HepG2 (cell line): ENCODE measurements around the gene TXNDC2. TPM values are rescaled to one million over a fixed set of nuclear protein-coding genes. Genes with fewer than 3 reads are reported as not detected.

Experiments
- ASH2L ChIP-seq: fragments of 300-600, 200-600 bp; sonication (generic); IDR thresholded peaks from 2 replicates; pipeline ENCODE4 v1.7.0; 2017; ENCODE audit warnings: low read depth, mild to moderate bottlenecking, moderate library complexity, mixed read lengths, low read length; ENCODE audit not compliant: insufficient read length
- GLI4 ChIP-seq: sonication (generic); formaldehyde crosslinking; IDR thresholded peaks from 2 replicates; pipeline ENCODE4 v1.5.1; 2020; ENCODE audit warnings: missing genetic modification reagents, mild to moderate bottlenecking, moderate library complexity, borderline replicate concordance
- HNF4A ChIP-seq: sonication (generic); formaldehyde crosslinking; IDR thresholded peaks from 2 replicates; pipeline ENCODE4 v1.4.0; 2020; ENCODE audit warnings: missing genetic modification reagents
- ISL2 ChIP-seq: sonication (generic); formaldehyde crosslinking; IDR thresholded peaks from 2 replicates; pipeline ENCODE4 v1.5.0; 2020; ENCODE audit warnings: missing genetic modification reagents
- KDM1A ChIP-seq: IDR thresholded peaks from 2 replicates; pipeline ENCODE4 v1.6.1; 2016; ENCODE audit warnings: missing compliant biosample characterization
- KDM3A ChIP-seq: IDR thresholded peaks from 2 replicates; pipeline ENCODE4 v1.6.1; 2018; ENCODE audit warnings: low read depth, missing compliant biosample characterization
- MBD4 ChIP-seq: IDR thresholded peaks from 2 replicates; pipeline ENCODE4 v1.6.1; 2012; ENCODE audit warnings: low read length, inconsistent platforms, borderline replicate concordance
- MXD4 ChIP-seq: IDR thresholded peaks from 2 replicates; pipeline ENCODE4 v1.6.1; 2016; ENCODE audit warnings: mild to moderate bottlenecking, missing biosample characterization, missing genetic modification reagents
- NR2C2 ChIP-seq: sonication (generic); formaldehyde crosslinking; IDR thresholded peaks from 2 replicates; pipeline ENCODE4 v1.4.0; 2020; ENCODE audit warnings: missing genetic modification reagents, mild to moderate bottlenecking, moderate library complexity, borderline replicate concordance
- RFX1 ChIP-seq: fragments of 450-650 bp; IDR thresholded peaks from 2 replicates; pipeline ENCODE4 v1.6.1; 2017
- SPEN ChIP-seq: sonication (generic); formaldehyde crosslinking; IDR thresholded peaks from 2 replicates; pipeline ENCODE4 v1.5.1; 2020; ENCODE audit warnings: low read depth, mild to moderate bottlenecking, missing genetic modification reagents
- TGIF2 ChIP-seq: IDR thresholded peaks from 2 replicates; pipeline ENCODE4 v1.6.1; 2016; ENCODE audit warnings: control low read depth, missing compliant biosample characterization
- ZNF10 ChIP-seq: sonication (generic); formaldehyde crosslinking; IDR thresholded peaks from 2 replicates; pipeline ENCODE4 v1.4.0; 2020; ENCODE audit warnings: mild to moderate bottlenecking, low read depth, missing genetic modification reagents, borderline replicate concordance
- ZNF20 ChIP-seq: sonication (generic); formaldehyde crosslinking; IDR thresholded peaks from 2 replicates; pipeline ENCODE4 v1.4.0; 2020; ENCODE audit warnings: mild to moderate bottlenecking, moderate library complexity, missing genetic modification reagents
- ZNF256 ChIP-seq: sonication (generic); formaldehyde crosslinking; conservative IDR thresholded peaks from 2 replicates; pipeline ENCODE4 v1.4.0; 2020; ENCODE audit warnings: missing genetic modification reagents
- ZNF350 ChIP-seq: sonication (generic); formaldehyde crosslinking; IDR thresholded peaks from 2 replicates; pipeline ENCODE4 v1.4.0; 2020; ENCODE audit warnings: mild to moderate bottlenecking, low read depth, missing genetic modification reagents, borderline replicate concordance
- ZSCAN25 ChIP-seq: sonication (generic); formaldehyde crosslinking; IDR thresholded peaks from 2 replicates; pipeline ENCODE4 v1.8.0; 2022; ENCODE audit warnings: mild to moderate bottlenecking, missing genetic modification reagents
- polyA plus RNA-seq, 8 experiments: library from polyadenylated mRNA; depleted of rRNA in 3 of 8; stranded (reverse) in 7 of 8; unstranded in 1 of 8; fragments of >200 nt; fragmentation: Illumina TruSeq in 4 of 8; extraction: Trizol in 4 of 8; gene quantifications; 2 replicates each; pipeline versions ENCODE4 v1.2.1 to v1.2.3, GENCODE V29; 2011 to 2016; ENCODE audit warnings: low read depth in 4 of 8, missing spikeins in 1 of 8, mixed read lengths in 1 of 8; ENCODE audit not compliant: insufficient read depth in 1 of 8
- total RNA-seq, 5 experiments: library from RNA; depleted of rRNA; stranded (reverse); fragments of >200 nt; fragmentation: Illumina TruSeq; extraction: Trizol; gene quantifications; 2 replicates each; pipeline ENCODE4 v1.2.3, GENCODE V29; 2016; ENCODE audit warnings: low read depth in 1 of 5
- TF ChIP-seq, protein P1 (sequence below): IDR thresholded peaks from 2 replicates; pipeline ENCODE4 v1.6.1; 2016; ENCODE audit warnings: mild to moderate bottlenecking
- TF ChIP-seq, protein P2 (sequence below): sonication (generic); formaldehyde crosslinking; IDR thresholded peaks from 2 replicates; pipeline ENCODE4 v1.4.0; 2020; ENCODE audit warnings: mild to moderate bottlenecking, missing genetic modification reagents
- TF ChIP-seq, protein P3 (sequence below): sonication (generic); formaldehyde crosslinking; IDR thresholded peaks from 2 replicates; pipeline ENCODE4 v1.5.1; 2020; ENCODE audit warnings: missing genetic modification reagents, mild to moderate bottlenecking, borderline replicate concordance
- TF ChIP-seq, protein P4 (sequence below): sonication (generic); formaldehyde crosslinking; IDR thresholded peaks from 2 replicates; pipeline ENCODE4 v1.5.0; 2020; ENCODE audit warnings: mild to moderate bottlenecking, missing genetic modification reagents, borderline replicate concordance

Gene TXNDC2
- total and polyA plus RNA-seq, 2 of the 13 experiments (the other 11 are each of a cell fraction or from before 2014, with no cell fraction given) = not detected

DNA sequence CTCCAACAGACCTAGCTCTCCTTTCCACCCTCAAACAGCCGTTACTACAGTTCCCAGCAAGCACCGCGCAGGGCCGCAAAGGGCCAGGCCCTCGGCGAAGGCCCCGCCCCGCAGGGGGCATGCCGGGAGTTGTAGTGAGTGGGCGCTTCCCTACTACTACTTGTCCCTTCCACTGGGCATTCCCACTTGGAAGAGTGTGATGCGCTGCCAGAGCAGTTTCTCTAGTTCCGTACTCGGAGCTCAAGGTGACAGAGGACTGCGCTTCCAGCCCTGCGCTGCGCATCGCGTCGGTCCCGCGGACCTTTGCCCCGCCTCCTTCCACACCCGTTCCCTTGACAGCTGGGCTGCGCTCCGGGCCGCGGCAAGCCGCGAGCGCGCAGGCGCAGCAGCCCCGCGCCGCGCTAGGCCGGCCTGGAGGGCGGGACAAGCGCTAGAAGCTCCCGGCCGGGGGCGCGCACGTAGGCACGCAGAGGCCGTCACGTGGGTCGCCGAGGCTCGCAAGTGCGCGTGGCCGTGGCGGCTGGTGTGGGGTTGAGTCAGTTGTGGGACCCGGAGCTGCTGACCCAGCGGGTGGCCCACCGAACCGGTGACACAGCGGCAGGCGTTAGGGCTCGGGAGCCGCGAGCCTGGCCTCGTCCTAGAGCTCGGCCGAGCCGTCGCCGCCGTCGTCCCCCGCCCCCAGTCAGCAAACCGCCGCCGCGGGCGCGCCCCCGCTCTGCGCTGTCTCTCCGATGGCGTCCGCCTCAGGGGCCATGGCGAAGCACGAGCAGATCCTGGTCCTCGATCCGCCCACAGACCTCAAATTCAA, 28.0 kb downstream of the TXNDC2 start, which contains the start of gene VAPA (continued):
- TF ChIP-seq, protein P1, sequence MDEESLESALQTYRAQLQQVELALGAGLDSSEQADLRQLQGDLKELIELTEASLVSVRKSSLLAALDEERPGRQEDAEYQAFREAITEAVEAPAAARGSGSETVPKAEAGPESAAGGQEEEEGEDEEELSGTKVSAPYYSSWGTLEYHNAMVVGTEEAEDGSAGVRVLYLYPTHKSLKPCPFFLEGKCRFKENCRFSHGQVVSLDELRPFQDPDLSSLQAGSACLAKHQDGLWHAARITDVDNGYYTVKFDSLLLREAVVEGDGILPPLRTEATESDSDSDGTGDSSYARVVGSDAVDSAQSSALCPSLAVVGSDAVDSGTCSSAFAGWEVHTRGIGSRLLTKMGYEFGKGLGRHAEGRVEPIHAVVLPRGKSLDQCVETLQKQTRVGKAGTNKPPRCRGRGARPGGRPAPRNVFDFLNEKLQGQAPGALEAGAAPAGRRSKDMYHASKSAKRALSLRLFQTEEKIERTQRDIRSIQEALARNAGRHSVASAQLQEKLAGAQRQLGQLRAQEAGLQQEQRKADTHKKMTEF (CRISPR knock-in tag) = peak; percentile 58; the same call in 1 of the 2 replicates
- TF ChIP-seq, protein P2, sequence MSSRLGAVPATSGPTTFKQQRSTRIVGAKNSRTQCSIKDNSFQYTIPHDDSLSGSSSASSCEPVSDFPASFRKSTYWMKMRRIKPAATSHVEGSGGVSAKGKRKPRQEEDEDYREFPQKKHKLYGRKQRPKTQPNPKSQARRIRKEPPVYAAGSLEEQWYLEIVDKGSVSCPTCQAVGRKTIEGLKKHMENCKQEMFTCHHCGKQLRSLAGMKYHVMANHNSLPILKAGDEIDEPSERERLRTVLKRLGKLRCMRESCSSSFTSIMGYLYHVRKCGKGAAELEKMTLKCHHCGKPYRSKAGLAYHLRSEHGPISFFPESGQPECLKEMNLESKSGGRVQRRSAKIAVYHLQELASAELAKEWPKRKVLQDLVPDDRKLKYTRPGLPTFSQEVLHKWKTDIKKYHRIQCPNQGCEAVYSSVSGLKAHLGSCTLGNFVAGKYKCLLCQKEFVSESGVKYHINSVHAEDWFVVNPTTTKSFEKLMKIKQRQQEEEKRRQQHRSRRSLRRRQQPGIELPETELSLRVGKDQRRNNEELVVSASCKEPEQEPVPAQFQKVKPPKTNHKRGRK = no peak
- TF ChIP-seq MXD4 (CRISPR knock-in tag) (peak; percentile 29), ASH2L (peak; percentile 93), ZNF20 (no peak), MBD4 (no peak), KDM3A (CRISPR knock-in tag) (no peak), ZNF350 (CRISPR knock-in tag) (peak; percentile 52; the same call in 1 of the 2 replicates), KDM1A (CRISPR knock-in tag) (no peak), RFX1 (peak; percentile 72; the same call in 1 of the 2 replicates), SPEN (CRISPR knock-in tag) (peak; percentile 83), ISL2 (CRISPR knock-in tag) (peak; percentile 55), ZSCAN25 (CRISPR knock-in tag) (peak; percentile 56; the same call in 1 of the 2 replicates), ZNF10 (no peak), HNF4A (CRISPR knock-in tag) (0 out of 2 replicates have a peak, but pooled peaks have one; percentile 31), NR2C2 (CRISPR knock-in tag) (peak; percentile 93), TGIF2 (CRISPR knock-in tag) (peak; percentile 16; the same call in 1 of the 2 replicates), GLI4 (CRISPR knock-in tag) (no peak), ZNF256 (CRISPR knock-in tag) (no peak)
- TF ChIP-seq, protein P3, sequence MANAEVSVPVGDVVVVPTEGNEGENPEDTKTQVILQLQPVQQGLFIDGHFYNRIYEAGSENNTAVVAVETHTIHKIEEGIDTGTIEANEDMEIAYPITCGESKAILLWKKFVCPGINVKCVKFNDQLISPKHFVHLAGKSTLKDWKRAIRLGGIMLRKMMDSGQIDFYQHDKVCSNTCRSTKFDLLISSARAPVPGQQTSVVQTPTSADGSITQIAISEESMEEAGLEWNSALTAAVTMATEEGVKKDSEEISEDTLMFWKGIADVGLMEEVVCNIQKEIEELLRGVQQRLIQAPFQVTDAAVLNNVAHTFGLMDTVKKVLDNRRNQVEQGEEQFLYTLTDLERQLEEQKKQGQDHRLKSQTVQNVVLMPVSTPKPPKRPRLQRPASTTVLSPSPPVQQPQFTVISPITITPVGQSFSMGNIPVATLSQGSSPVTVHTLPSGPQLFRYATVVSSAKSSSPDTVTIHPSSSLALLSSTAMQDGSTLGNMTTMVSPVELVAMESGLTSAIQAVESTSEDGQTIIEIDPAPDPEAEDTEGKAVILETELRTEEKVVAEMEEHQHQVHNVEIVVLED (CRISPR knock-in tag) = peak; percentile 93
- TF ChIP-seq, protein P4, sequence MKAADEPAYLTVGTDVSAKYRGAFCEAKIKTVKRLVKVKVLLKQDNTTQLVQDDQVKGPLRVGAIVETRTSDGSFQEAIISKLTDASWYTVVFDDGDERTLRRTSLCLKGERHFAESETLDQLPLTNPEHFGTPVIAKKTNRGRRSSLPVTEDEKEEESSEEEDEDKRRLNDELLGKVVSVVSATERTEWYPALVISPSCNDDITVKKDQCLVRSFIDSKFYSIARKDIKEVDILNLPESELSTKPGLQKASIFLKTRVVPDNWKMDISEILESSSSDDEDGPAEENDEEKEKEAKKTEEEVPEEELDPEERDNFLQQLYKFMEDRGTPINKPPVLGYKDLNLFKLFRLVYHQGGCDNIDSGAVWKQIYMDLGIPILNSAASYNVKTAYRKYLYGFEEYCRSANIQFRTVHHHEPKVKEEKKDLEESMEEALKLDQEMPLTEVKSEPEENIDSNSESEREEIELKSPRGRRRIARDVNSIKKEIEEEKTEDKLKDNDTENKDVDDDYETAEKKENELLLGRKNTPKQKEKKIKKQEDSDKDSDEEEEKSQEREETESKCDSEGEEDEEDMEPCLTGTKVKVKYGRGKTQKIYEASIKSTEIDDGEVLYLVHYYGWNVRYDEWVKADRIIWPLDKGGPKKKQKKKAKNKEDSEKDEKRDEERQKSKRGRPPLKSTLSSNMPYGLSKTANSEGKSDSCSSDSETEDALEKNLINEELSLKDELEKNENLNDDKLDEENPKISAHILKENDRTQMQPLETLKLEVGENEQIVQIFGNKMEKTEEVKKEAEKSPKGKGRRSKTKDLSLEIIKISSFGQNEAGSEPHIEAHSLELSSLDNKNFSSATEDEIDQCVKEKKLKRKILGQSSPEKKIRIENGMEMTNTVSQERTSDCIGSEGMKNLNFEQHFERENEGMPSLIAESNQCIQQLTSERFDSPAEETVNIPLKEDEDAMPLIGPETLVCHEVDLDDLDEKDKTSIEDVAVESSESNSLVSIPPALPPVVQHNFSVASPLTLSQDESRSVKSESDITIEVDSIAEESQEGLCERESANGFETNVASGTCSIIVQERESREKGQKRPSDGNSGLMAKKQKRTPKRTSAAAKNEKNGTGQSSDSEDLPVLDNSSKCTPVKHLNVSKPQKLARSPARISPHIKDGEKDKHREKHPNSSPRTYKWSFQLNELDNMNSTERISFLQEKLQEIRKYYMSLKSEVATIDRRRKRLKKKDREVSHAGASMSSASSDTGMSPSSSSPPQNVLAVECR (CRISPR knock-in tag) = peak; percentile 89
